K562 (cell line): ENCODE data around the gene TLR8. TPM values are rescaled to one million over a fixed set of nuclear protein-coding genes. Genes with fewer than 3 reads are reported as not detected.

Source experiments
- CXXC5 ChIP-seq: fragments of 250-450 bp; sonication (Bioruptor Pico); IDR thresholded peaks from 2 replicates; pipeline ENCODE4 v1.8.0; 2022; ENCODE audit warnings: inconsistent platforms, mild to moderate bottlenecking, moderate library complexity
- DIDO1 ChIP-seq: fragments of 450-650 bp; IDR thresholded peaks from 2 replicates; pipeline ENCODE4 v1.6.1; 2016; ENCODE audit warnings: low read depth, missing biosample characterization, missing genetic modification characterization
- IRF9 ChIP-seq: fragments of 450-650 bp; IDR thresholded peaks from 2 replicates; pipeline ENCODE4 v1.6.1; 2016; ENCODE audit warnings: missing biosample characterization, missing genetic modification characterization
- KDM1A ChIP-seq, 2 experiments: fragments of 450-650 bp; IDR thresholded peaks; 2 replicates each; pipeline ENCODE4 v1.6.1; 2016; ENCODE audit warnings: mild to moderate bottlenecking in 2 of 2
- MITF ChIP-seq: IDR thresholded peaks from 2 replicates; pipeline ENCODE4 v1.6.1; 2014; ENCODE audit warnings: antibody characterized with exemption
- NRF1 ChIP-seq, 2 experiments: fragments of 450-650 bp; IDR thresholded peaks in 1 of 2; conservative IDR thresholded peaks in 1 of 2; 2 replicates each; pipeline ENCODE4 v1.6.1; 2014; ENCODE audit warnings: mild to moderate bottlenecking in 2 of 2
- PREB ChIP-seq: sonication (generic); formaldehyde crosslinking; IDR thresholded peaks from 2 replicates; pipeline ENCODE4 v1.8.1; 2023; ENCODE audit warnings: mild to moderate bottlenecking, missing genetic modification reagents
- PTRF ChIP-seq: fragments of 450-650 bp; IDR thresholded peaks from 2 replicates; pipeline ENCODE4 v1.6.1; 2016; ENCODE audit warnings: mild to moderate bottlenecking, missing genetic modification characterization, missing compliant biosample characterization
- RBM22 ChIP-seq: fragments of 200-400 bp; formaldehyde crosslinking; IDR thresholded peaks from 2 replicates; pipeline ENCODE4 v1.6.1; 2018; ENCODE audit warnings: low read length, low read depth; ENCODE audit not compliant: poor library complexity, severe bottlenecking
- SMARCA4 ChIP-seq: fragments of 450-650 bp; IDR thresholded peaks from 2 replicates; pipeline ENCODE4 v1.6.1; 2016
- SMARCE1 ChIP-seq: fragments of 450-650 bp; IDR thresholded peaks from 2 replicates; pipeline ENCODE4 v1.7.1; 2016; ENCODE audit warnings: mild to moderate bottlenecking
- SUPT5H ChIP-seq: fragments of 450-650 bp; IDR thresholded peaks from 2 replicates; pipeline ENCODE4 v1.6.1; 2016
- TEAD1 ChIP-seq, 2 experiments: fragments of 450-650 bp in 1 of 2; sonication (generic) in 1 of 2; formaldehyde crosslinking; IDR thresholded peaks; 2 replicates each; pipeline versions ENCODE4 v1.4.0 to v1.8.0; 2020 to 2022; ENCODE audit warnings: mild to moderate bottlenecking in 2 of 2, missing genetic modification reagents in 1 of 2
- ZNF24 ChIP-seq: fragments of 450-650 bp; IDR thresholded peaks from 2 replicates; pipeline ENCODE4 v1.6.1; 2016
- ZNF263 ChIP-seq: sonication (generic); formaldehyde crosslinking; IDR thresholded peaks from 2 replicates; pipeline ENCODE4 v1.8.0; 2022; ENCODE audit warnings: mild to moderate bottlenecking, missing genetic modification reagents, borderline replicate concordance
- ZNF347 ChIP-seq: fragments of 450-650 bp; formaldehyde crosslinking; IDR thresholded peaks from 2 replicates; pipeline ENCODE4 v1.4.0; 2020; ENCODE audit warnings: low read depth, mild to moderate bottlenecking, moderate library complexity
- ZNF449 ChIP-seq: fragments of 250-450 bp; sonication (Bioruptor Pico); IDR thresholded peaks from 2 replicates; pipeline ENCODE4 v1.8.0; 2022; ENCODE audit warnings: moderate library complexity, mild to moderate bottlenecking, inconsistent platforms
- ZNF717 ChIP-seq: fragments of 250-450 bp; sonication (Bioruptor Pico); IDR thresholded peaks from 2 replicates; pipeline ENCODE4 v1.5.0; 2021
- ZNF766 ChIP-seq: fragments of 200-800 bp; sonication (Bioruptor generic); conservative IDR thresholded peaks from 2 replicates; pipeline ENCODE4 v1.6.1; 2016; ENCODE audit warnings: missing genetic modification characterization, missing compliant biosample characterization
- polyA plus RNA-seq, 8 experiments: library from polyadenylated mRNA; depleted of rRNA in 4 of 8; stranded (reverse) in 5 of 8; unstranded in 3 of 8; fragments of >200 nt; fragmentation: Nextera tagmentation in 2 of 8; fragmentation: Illumina TruSeq in 1 of 8; extraction: Ambion mirVana in 2 of 8; extraction: Trizol in 1 of 8; gene quantifications; 2 replicates each; pipeline versions ENCODE4 v1.2.1 to v1.2.3, GENCODE V29; 2011 to 2014; ENCODE audit warnings: inconsistent platforms in 1 of 8, missing spikeins in 1 of 8
- total RNA-seq, 7 experiments: library from RNA; depleted of rRNA in 6 of 7; stranded (reverse); fragments of >200 nt in 6 of 7; fragmentation: Illumina TruSeq in 2 of 7; extraction: Trizol in 2 of 7; gene quantifications; 2 replicates each; pipeline versions ENCODE4 v1.2.1 to v1.2.3, GENCODE V29; 2011 to 2021; ENCODE audit warnings: low replicate concordance in 1 of 7

TLR8 gene
- total and polyA plus RNA-seq, 9 of the 15 experiments (the other 6 are each of a cell fraction or from before 2014, with no cell fraction given), result not detected

GRCh38 chrX:12962041-12962504 is 55.7 kb downstream of the TLR8 start (continued):
- no peak for TF ChIP-seq PREB (CRISPR knock-in tag)
- TF ChIP-seq NRF1 (conservative IDR thresholded peaks at IDR 0.05 in 1 of 2, IDR thresholded peaks at IDR 0.05 in 1 of 2), result peak; percentile 59 to 68
- TF ChIP-seq ZNF766 (CRISPR knock-in tag), result no peak
- no peak for TF ChIP-seq DIDO1 (tag)
- TF ChIP-seq IRF9 (tag), result no peak
- TF ChIP-seq ZNF449 (CRISPR knock-in tag), result peak; percentile 70
- no peak for TF ChIP-seq SUPT5H
- TF ChIP-seq RBM22, result no peak
- TF ChIP-seq CXXC5 (CRISPR knock-in tag), result peak; percentile 85
- TF ChIP-seq SMARCA4, result peak; percentile 20; the same call in 1 of the 2 replicates
- no peak for TF ChIP-seq PTRF (tag)
- 0 out of 4 replicates have a peak, but pooled peaks of 1 of the 2 experiments have one; percentile 14 for TF ChIP-seq KDM1A (IDR thresholded peaks at IDR 0.05)
- TF ChIP-seq SMARCE1, result peak; percentile 63; the same call in 1 of the 2 replicates
- TF ChIP-seq MITF, result 0 out of 2 replicates have a peak, but pooled peaks have one; percentile 28
- peak in 1 of 2 experiments; percentile 42; a peak in 1 of 4 replicates for TF ChIP-seq TEAD1 (CRISPR knock-in tag; IDR thresholded peaks at IDR 0.05)
- no peak for TF ChIP-seq ZNF717 (CRISPR knock-in tag)
- no peak for TF ChIP-seq ZNF24
- TF ChIP-seq ZNF347 (CRISPR knock-in tag), result no peak
- no peak for TF ChIP-seq ZNF263 (CRISPR knock-in tag)
